Posterior vena cava (tissue), 2 donors: Measurements from ENCODE around the gene CRAT. TPM values are rescaled to one million over a fixed set of nuclear protein-coding genes. Genes with fewer than 3 reads are reported as not detected.

Source experiments
- DNase-seq: peaks from one replicate; pipeline ENCODE4 v3.0.0-alpha.2; 2020; ENCODE audit warnings: low spot score
- intact Hi-C, 2 donors: fragments of 100-400 bp; cut with DNase I; formaldehyde crosslinking; loops; one replicate each; pipeline versions ENCODE4 v1.14.1 to v1.14.2; 2022 to 2023
- total RNA-seq, 2 donors: library from RNA; stranded (reverse); fragmentation: NEBNext Ultra II Directional; extraction: Animal tissue kit (Norgen Biotek cat#: 25700); gene quantifications; one replicate each; pipeline ENCODE4 v1.2.1, GENCODE V29; 2021
- donor health status: DM: yes; HTN: yes; CAD: no.
- donor health status: DM: yes; HTN: yes; CAD: no.

CRAT gene
- total RNA-seq, 2 donors from 2014 or later: 53.8 to 59.5 TPM

- intact Hi-C loops: no loop called here
- no peak for DNase-seq
These were observed 10.0 kb downstream of the CRAT start for GRCh38 chr9:129100383-129101169.

GRCh38 chr9:129098328-129098727, 12.3 kb downstream of the CRAT start:
- intact Hi-C loops: no loop called here
- no peak for DNase-seq

GRCh38 chr9:129097671-129098306, 12.8 kb downstream of the CRAT start:
- intact Hi-C loops: no loop called here
- no peak for DNase-seq

GRCh38 chr9:129095908-129096307, 14.7 kb downstream of the CRAT start:
- DNase-seq: no peak
- intact Hi-C loops: no loop called here

GRCh38 chr9:129095170-129095667, 15.4 kb downstream of the CRAT start:
- no peak for DNase-seq
- intact Hi-C loops: no loop called here

- intact Hi-C loops: no loop called here
- no peak for DNase-seq
These were observed 16.0 kb downstream of the CRAT start for GRCh38 chr9:129094387-129095169.

- intact Hi-C loops: no loop called here
- DNase-seq: no peak
These were observed 16.8 kb downstream of the CRAT start for GRCh38 chr9:129093602-129094386.

GRCh38 chr9:129089246-129089645, 21.3 kb downstream of the CRAT start:
- intact Hi-C loops: loop anchor here in 1 of 2 donors (5.0 kb wide), 1 partner anchor 1162 kb away; no protein-coding TSS in a partner anchor
- DNase-seq: no peak

- intact Hi-C loops: no loop called here
- DNase-seq: no peak
These were observed 26.5 kb downstream of the CRAT start for GRCh38 chr9:129084087-129084486.

GRCh38 chr9:129081388-129081904, 29.1 kb downstream of the CRAT start:
- DNase-seq: no peak
- intact Hi-C loops: no loop called here

GRCh38 chr9:129080601-129081387, 29.8 kb downstream of the CRAT start, which contains the start of gene DOLPP1:
Gene DOLPP1 (plus strand): TSS chr9:129081111. CDS start chr9:129081132, 21 bp downstream.
- DNase-seq: peak; percentile 100
- intact Hi-C loops: no loop called here

GRCh38 chr9:129080298-129080600, 30.3 kb downstream of the CRAT start:
- intact Hi-C loops: no loop called here

GRCh38 chr9:129079829-129080228, 30.8 kb downstream of the CRAT start:
- intact Hi-C loops: no loop called here
- no peak for DNase-seq

More at GRCh38 chr9:129080298-129080600, 30.3 kb downstream of the CRAT start:
- DNase-seq: no peak

- intact Hi-C loops: no loop called here
- no peak for DNase-seq
These were observed 31.7 kb downstream of the CRAT start for GRCh38 chr9:129078691-129079503.

- intact Hi-C loops: no loop called here
- no peak for DNase-seq
These were observed 33.4 kb downstream of the CRAT start for GRCh38 chr9:129077236-129077635.

- no peak for DNase-seq
- intact Hi-C loops: no loop called here
These were observed 34.0 kb downstream of the CRAT start for GRCh38 chr9:129076640-129077037.

- DNase-seq: no peak
- intact Hi-C loops: no loop called here
These were observed 34.5 kb downstream of the CRAT start for GRCh38 chr9:129075996-129076639.
